Spleen (tissue), 7 donors: Measurements from ENCODE around the gene CYP2E1.

Source experiments
- POLR2A ChIP-seq, 3 donors: fragments of 450-650 bp; IDR thresholded peaks; one replicate each; pipeline ENCODE4 v1.5.1; 2017; ENCODE audit warnings: antibody characterized with exemption in 3 of 3, mild to moderate bottlenecking in 1 of 3
- POLR2AphosphoS5 ChIP-seq, 3 donors: sonication (generic); formaldehyde crosslinking; IDR thresholded peaks; one replicate each; pipeline ENCODE4 v1.5.1; 2017; ENCODE audit warnings: antibody characterized with exemption in 3 of 3
- TF ChIP-seq, protein P1 (sequence below), 11 experiments: fragments of 200-600 bp in 7 of 11; fragments of 450-650 bp in 4 of 11; sonication (generic) in 4 of 11; IDR thresholded peaks in 8 of 11; conservative IDR thresholded peaks in 3 of 11; 1 replicate in 7 of 11; 2 replicates in 4 of 11; pipeline versions ENCODE4 v1.4.0 to v1.8.0; 2016 to 2021; ENCODE audit warnings: antibody characterized with exemption in 11 of 11, inconsistent platforms in 4 of 11, mild to moderate bottlenecking in 1 of 11
- donor health status: DM: no; HTN: no; CAD: no; lungs with moderate emphysema.
- donor health status: DM: no; HTN: no; CAD: no.
- donor health status: DM: no; HTN: no; CAD: no.

- TF ChIP-seq, protein P1, sequence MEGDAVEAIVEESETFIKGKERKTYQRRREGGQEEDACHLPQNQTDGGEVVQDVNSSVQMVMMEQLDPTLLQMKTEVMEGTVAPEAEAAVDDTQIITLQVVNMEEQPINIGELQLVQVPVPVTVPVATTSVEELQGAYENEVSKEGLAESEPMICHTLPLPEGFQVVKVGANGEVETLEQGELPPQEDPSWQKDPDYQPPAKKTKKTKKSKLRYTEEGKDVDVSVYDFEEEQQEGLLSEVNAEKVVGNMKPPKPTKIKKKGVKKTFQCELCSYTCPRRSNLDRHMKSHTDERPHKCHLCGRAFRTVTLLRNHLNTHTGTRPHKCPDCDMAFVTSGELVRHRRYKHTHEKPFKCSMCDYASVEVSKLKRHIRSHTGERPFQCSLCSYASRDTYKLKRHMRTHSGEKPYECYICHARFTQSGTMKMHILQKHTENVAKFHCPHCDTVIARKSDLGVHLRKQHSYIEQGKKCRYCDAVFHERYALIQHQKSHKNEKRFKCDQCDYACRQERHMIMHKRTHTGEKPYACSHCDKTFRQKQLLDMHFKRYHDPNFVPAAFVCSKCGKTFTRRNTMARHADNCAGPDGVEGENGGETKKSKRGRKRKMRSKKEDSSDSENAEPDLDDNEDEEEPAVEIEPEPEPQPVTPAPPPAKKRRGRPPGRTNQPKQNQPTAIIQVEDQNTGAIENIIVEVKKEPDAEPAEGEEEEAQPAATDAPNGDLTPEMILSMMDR (IDR thresholded peaks at IDR 0.05 in 8 of 11, conservative IDR thresholded peaks at IDR 0.05 in 3 of 11) = no peak
- TF ChIP-seq POLR2AphosphoS5 (IDR thresholded peaks at IDR 0.05) = no peak
- no peak for TF ChIP-seq POLR2A (IDR thresholded peaks at IDR 0.05)
Measured at GRCh38 chr10:133530506-133530905, 3.3 kb downstream of the CYP2E1 start.
